Stimulated activated CD4-positive, alpha-beta T cell treated with anti-CD3 and anti-CD28 coated beads, Interleukin-12 subunit alpha, Interleukin-12 subunit beta, amount 100 ng/mL, for 4 hours (primary cell): ENCODE measurements around the gene LTBP4.
A peak's percentile ranks its signal among the peaks of the same experiment; 100 is the strongest.
"Not testable (repeated sequence)": the region's sequence is repeated elsewhere in the genome, so short reads cannot be mapped to it uniquely, and the experiment has no call there.

Experiments used
- DNase-seq: peaks from one replicate; pipeline ENCODE4 v3.0.0-alpha.2; 2020

The LTBP4 gene

GRCh38 chr19:40613690-40614621, 12.8 kb downstream of the LTBP4 start:
- DNase-seq = peak; percentile 84

DNA sequence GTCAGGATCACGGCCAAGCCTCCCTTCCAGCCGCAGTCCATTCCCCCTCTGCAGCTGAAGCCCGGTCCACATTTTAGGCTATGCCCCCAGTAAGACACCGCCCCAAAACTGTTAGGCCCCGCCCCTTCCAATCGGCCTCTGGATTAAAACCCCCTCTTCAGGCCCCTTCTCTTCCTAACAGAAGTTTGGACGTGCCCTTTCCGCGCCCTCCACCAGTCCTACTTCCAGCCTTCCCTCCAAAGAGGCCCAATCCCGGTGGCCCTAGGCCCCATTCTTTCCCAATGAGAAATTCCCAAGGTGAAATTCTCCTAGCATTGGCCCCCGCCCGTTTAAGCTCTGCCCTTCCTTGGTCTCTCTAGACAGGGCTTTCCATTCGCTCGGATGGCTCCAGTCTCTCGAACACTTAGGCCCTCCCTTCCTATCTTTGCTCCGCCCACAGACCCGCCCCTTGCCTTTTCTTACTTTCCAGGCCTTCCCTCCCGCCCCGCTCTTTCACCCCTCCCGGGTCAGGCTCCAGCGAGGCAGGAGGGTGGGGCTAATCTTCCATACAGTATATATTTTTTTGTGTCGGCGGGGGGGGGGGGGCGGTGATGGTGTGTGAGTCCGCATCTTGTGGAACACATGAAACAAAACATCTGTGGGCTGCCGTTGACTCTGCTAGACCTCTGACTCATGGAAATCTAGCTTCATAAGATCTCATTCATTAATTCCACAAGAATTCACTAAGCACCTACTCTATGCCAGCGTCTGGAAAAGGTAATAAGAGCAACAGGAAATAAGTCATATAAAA, 13.6 kb downstream of the LTBP4 start:
- DNase-seq = peak; percentile 96

DNA sequence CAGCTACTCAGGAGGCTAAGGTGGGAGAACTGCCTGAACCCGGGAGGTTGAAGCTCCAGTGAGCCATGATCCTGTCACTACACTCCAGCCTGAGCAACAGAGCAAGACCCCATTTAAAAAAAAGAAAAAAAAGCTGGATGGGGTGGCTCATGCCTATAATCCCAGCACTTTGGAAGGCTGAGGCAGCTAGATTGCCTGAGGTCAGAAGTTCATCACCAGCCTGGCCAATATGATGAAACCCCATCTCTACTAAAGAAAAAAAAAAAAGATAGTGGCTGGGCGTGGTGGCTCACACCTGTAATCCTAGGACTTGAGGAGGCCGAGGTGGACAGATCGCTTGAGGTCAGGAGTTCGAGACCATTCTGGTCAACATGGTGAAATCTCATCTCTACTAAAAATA, 15.0 kb downstream of the LTBP4 start:
- DNase-seq = no peak

GRCh38 chr19:40616941-40617340, 15.8 kb downstream of the LTBP4 start:
- DNase-seq = no peak

DNA sequence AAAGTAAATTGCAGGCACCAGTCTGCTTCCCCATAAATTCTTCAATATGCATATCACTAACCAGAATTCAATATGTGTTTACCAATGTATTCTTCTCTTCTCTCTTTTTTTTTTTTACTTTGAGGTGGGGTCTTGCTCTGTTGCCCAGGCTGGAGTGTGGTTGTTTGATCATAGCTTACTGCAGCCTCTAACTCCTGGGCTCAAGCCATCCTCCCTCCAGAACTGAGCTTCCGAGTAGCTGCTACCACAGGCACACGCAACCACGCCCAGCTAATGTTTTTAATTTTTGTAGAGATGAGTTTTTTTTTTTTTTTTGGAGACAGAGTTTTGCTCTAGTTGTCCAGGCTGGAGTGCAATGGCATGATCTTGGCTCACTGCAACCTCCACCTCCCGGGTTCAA, 16.8 kb downstream of the LTBP4 start:
- DNase-seq = no peak

DNA sequence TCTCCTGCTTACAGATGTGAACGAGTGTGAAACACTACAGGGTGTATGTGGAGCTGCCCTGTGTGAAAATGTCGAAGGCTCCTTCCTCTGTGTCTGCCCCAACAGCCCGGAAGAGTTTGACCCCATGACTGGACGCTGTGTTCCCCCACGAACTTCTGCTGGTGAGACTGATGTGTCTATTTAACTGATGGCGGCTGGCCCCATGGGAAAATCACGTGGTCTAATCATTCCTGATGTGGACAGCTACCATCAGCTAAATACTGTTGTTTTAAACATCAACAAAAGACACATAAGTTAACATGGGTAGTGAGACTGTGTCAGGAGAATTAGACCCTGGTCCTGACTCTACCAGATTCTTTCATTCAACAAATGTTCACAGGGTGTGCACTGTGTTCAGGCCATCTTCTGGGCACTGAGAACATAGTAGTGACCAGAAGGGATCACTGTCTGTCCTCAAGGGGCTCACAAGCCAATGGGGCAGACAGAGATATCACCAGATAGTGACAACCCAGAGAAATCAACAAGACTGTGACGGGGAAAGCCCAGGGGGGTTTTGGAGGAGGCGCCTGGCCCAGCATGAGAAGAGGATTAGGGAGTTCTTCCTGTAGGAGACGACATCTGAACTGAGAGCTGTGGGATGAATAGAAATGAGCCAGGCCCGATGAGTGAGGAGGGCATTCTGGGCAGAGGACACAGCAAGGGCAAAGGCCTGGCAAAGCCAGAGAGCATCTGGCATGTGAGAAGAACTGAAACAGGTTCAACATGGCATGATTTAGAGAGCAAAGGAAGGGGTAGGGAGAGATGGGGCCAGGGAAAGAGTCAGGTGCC, 18.4 kb downstream of the LTBP4 start:
- DNase-seq = no peak

GRCh38 chr19:40620161-40620485, 19.0 kb downstream of the LTBP4 start:
- DNase-seq = no peak

DNA sequence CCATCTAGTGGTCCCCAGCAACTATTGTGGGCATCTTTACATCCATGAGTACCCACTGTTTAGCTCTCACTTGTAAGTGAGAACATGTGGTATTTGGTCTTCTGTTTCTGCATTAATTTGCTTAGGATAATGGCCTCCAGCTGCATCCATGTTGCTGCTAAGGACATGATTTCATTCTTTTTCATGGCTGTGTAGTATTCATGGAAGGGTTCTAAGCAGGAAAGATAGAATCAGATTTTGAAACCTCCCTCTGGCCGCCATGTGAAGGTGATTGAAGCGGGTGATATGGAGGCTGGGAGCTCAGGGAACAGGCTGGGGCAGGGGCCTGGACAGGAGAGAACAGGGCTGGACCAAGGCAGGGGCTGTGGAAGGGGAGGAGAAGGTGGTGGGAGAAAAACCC, 20.1 kb downstream of the LTBP4 start:
- DNase-seq = no peak

DNA sequence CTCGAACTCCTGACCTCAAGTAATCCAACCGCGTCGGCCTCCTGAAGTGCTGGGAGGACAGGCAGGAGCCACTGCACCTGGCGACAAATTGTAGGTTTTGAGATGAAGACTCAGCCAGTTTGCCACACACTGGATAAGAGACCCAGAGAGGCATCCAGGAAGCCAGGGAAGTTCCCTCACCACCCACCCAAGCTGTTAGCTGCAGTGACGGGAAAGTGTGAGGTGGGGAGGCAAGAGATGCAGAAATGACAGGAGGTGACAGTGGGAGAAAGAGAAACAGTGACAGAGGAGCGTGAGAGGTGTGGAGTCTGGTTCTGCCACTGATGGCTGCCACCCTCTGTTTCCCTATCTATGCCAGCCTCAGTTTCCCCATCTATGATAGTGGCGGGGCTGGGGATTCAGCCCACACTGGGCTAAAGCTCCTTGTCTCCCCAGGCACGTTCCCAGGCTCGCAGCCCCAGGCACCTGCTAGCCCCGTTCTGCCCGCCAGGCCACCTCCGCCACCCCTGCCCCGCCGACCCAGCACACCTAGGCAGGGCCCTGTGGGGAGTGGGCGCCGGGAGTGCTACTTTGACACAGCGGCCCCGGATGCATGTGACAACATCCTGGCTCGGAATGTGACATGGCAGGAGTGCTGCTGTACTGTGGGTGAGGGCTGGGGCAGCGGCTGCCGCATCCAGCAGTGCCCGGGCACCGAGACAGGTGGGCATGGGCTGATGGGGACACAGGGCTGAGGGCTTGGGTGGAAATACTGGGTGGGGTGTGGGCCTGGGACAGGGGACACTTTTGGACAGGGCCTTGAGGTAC, 21.0 kb downstream of the LTBP4 start:
- DNase-seq = no peak

- no peak for DNase-seq
Observed at GRCh38 chr19:40622773-40623075, 21.6 kb downstream of the LTBP4 start.

DNA sequence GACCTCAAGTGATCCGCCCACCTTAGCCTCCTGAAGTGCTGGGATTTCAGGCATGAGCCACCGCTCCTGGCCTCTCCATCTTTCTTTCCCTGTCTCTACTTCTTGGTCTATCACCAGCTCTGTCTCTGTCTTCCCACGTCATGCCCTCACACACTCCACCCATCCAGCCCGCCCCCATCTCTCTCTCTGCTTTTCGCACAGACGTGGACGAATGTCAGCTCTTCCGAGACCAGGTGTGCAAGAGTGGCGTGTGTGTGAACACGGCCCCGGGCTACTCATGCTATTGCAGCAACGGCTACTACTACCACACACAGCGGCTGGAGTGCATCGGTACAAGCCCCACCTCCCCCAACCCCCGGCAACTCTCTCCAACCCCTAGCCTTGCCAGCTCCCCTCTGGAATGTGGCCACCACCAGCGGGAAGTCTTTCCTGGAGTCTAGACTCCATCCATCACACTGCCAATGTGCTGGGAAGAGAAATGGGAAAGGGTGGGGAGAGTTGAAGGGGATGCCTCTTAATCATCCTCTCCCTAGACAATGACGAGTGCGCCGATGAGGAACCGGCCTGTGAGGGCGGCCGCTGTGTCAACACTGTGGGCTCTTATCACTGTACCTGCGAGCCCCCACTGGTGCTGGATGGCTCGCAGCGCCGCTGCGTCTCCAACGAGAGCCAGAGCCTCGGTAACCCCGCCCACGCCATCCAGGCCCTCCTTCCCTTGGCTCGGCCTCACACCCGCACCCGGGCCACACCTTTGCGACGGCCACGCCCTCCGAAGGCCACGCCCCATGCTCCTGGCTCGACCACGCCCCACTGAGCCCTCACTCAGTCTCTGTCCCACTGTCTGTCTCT, 22.5 kb downstream of the LTBP4 start:
- no peak for DNase-seq

DNA sequence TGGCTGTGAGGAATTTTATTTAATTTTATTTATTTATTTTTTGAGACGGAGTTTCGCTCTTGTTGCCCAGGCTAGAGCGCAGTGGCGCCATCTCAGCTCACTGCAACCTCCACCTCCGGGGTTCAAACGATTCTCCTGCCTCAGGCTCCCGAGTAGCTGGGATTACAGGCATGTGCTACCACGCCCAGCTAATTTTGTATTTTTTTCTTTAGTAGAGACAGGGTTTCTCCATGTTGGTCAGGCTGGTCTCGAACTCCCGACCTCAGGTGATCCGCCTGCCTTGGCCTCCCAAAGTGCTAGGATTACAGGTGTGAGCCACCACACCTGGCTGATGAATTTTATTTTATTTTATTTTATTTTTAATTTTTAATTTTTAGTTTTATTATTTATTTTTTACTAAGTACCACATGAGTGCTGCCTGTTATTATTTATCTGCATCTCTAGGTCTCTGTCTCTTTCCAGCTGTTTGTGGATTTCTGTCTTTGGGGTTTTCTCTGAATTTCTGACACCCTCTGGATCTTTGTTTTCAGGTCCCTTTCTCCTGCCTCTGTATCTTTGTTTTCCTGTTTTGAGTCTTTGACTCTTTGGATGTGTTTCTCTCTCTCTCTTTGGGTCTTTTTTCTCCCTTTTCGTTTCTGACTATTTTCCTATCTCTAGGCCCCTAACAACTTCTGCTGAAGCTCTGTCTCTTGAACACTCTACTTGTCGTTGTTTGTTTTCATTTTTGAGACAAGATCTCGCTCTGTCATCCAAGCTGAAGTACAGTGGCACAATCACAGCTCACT, 23.4 kb downstream of the LTBP4 start:
- not testable (repeated sequence) for DNase-seq

DNA sequence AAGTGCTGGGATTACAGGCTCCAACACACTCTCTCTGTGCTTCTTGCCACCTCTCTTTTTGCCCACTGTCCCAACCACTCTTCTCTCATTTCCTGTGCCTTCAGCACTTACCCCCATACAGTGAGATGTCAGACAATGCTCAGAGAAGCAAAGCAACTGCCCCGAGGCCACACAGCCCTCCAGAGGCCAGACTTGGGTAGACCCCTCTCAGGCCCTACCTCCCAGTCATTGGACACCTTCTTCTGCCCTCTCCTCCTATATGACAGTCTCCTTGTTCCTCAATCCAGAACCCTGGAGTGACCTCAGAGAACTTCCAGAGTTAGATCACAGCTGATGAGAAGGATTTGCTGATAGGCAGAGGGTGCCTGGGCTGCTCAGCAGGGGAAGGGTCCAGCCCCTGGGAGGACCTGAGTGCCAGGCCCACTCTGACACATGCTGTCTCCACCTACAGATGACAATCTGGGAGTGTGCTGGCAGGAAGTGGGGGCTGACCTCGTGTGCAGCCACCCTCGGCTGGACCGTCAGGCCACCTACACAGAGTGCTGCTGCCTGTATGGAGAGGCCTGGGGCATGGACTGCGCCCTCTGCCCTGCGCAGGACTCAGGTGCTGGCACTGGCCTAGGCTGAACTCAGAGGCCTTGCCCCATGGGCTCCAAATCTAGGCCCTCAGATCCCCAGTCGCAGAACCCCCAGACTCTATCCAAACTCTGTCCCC, 24.4 kb downstream of the LTBP4 start:
- DNase-seq = no peak

DNA sequence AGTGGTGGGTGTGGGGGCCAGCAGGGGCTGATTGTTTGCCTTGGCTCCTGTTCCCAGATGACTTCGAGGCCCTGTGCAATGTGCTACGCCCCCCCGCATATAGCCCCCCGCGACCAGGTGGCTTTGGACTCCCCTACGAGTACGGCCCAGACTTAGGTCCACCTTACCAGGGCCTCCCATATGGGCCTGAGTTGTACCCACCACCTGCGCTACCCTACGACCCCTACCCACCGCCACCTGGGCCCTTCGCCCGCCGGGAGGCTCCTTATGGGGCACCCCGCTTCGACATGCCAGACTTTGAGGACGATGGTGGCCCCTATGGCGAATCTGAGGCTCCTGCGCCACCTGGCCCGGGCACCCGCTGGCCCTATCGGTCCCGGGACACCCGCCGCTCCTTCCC, 25.7 kb downstream of the LTBP4 start:
- no peak for DNase-seq

DNA sequence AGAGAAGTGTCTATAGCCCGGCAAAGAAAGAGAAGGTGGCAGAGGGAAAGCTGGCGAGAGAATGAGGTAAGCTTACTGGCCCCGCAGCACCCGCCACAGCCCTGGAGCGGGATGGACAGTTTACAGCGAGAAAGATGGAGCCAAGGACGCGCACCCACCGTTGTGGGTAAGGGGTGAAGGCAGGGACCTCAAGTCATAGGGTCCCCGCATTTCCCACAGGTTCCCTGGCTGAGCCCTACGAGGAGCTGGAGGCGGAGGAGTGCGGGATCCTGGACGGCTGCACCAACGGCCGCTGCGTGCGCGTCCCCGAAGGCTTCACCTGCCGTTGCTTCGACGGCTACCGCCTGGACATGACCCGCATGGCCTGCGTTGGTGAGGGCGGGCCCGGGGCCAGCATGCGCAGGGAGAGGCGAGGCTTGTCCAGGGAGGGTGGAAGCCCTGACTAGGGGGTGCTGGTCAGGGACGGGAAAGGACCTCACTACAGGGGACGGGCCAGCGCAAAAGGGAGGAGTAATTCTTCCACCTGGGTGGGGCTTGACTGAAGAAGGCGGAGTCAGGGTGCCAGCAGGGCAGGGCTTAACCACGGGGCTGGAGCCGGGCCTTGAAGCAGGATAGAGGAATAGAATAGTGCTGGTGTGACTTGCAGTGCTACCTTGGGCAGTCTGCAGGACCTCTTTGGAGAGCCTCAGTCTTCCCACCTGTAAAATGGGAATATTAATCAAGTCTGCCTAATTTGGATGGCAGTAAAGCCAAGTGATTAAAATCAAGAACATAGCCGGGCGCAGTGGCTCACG, 26.5 kb downstream of the LTBP4 start:
- no peak for DNase-seq

DNA sequence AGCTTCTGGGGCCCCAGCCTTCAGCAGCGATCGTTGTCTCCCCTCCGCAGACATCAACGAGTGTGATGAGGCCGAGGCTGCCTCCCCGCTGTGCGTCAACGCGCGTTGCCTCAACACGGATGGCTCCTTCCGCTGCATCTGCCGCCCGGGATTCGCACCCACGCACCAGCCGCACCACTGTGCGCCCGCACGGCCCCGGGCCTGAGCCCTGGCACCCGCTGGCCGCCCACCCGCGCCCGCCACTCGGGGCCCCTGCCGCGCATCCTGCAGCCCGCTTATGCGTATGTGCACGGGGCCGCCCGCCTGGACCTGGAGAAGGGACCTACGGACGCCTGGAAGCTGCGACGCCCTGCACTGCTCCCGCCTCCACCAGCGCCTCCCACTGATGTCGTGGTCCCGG, 28.2 kb downstream of the LTBP4 start:
- no peak for DNase-seq

DNA sequence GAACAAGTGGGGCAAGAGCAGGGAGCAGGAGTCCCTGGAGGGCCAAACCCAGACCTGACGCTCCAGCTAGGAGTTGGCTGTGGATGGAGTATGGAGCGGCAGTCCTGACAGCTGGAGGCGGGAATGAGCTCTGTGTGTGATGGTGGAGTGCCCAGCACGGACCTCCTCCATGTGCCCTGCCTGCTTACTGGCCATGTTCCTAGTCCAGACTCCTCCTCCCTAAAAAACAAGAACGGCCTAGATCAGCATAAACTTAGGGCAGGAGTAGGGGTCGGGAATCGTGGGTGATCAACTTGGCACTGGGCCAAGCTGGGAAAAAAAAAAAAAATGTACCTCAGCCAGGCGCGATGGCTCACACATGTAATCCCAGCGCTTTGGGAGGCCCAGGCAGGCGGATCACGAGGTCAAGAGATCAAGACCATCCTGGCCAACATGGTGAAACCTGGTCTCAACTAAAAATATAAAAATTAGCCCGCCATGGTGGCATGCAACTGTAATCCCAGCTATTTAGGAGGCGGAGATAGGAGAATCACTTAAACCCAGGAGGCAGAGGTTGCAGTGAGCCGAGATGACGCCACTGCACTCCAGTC, 29.5 kb downstream of the LTBP4 start:
- DNase-seq = no peak

GRCh38 chr19:40632311-40633036, 31.3 kb downstream of the LTBP4 start:
- DNase-seq = no peak
